Neural progenitor cell (in vitro differentiated cells): ENCODE data around the gene CES3. TPM values are rescaled to one million over a fixed set of nuclear protein-coding genes. Genes with fewer than 3 reads are reported as not detected.

ENCODE experiments used
- DNase-seq: peaks from one replicate; pipeline ENCODE4 v3.0.0-alpha.2; 2016; ENCODE audit warnings: low spot score
- H2AFZ ChIP-seq: fragments of 200-600 bp; sonication (generic); replicated peaks from 2 replicates; pipeline ENCODE4 v1.6.1; 2016; ENCODE audit warnings: antibody characterized with exemption
- H3F3A ChIP-seq: fragments of 200-600 bp; sonication (generic); 2 replicates; pipeline ENCODE4 v1.6.1; 2016; ENCODE audit warnings: antibody characterized with exemption, low read depth
- H3K27ac ChIP-seq: fragments of 200-600 bp; sonication (generic); 2 replicates; pipeline ENCODE4 v1.5.1; 2016; ENCODE audit warnings: mild to moderate bottlenecking
- H3K27me3 ChIP-seq: fragments of 200-600 bp; sonication (generic); 2 replicates; pipeline ENCODE4 v1.6.1; 2016; ENCODE audit warnings: mild to moderate bottlenecking, moderate library complexity
- H3K36me3 ChIP-seq: fragments of 200-600 bp; sonication (generic); 2 replicates; pipeline ENCODE4 v1.5.1; 2016
- H3K4me1 ChIP-seq: fragments of 200-600 bp; sonication (generic); 2 replicates; pipeline ENCODE4 v1.6.1; 2016; ENCODE audit warnings: mixed run types
- H3K4me2 ChIP-seq: fragments of 200-600 bp; sonication (generic); 2 replicates; pipeline ENCODE4 v1.6.1; 2016
- H3K4me3 ChIP-seq: fragments of 200-600 bp; sonication (generic); 2 replicates; pipeline ENCODE4 v1.5.1; 2016
- H3K79me2 ChIP-seq: fragments of 200-600 bp; sonication (generic); 2 replicates; pipeline ENCODE4 v1.6.1; 2016; ENCODE audit warnings: low read depth
- H3K9ac ChIP-seq: fragments of 200-600 bp; sonication (generic); 2 replicates; pipeline ENCODE4 v1.6.1; 2016
- H3K9me3 ChIP-seq: fragments of 200-600 bp; sonication (generic); 2 replicates; pipeline ENCODE4 v1.5.1; 2016; ENCODE audit warnings: low read depth
- H4K20me1 ChIP-seq: fragments of 200-600 bp; sonication (generic); 2 replicates; pipeline ENCODE4 v1.6.1; 2016; ENCODE audit warnings: low read depth
- H3K27ac Mint-ChIP-seq: 3 replicates; pipeline ENCODE4 v1.8.0; 2021; ENCODE audit warnings: mixed read lengths
- H3K27me3 Mint-ChIP-seq: 2 replicates; pipeline ENCODE4 v1.8.0; 2022; ENCODE audit warnings: low read depth, mild to moderate bottlenecking, inconsistent platforms, moderate library complexity, mixed read lengths; ENCODE audit not compliant: insufficient read depth
- H3K36me3 Mint-ChIP-seq: 3 replicates; pipeline ENCODE4 v1.8.0; 2021; ENCODE audit warnings: mixed read lengths
- H3K4me1 Mint-ChIP-seq: 3 replicates; pipeline ENCODE4 v1.8.0; 2021; ENCODE audit warnings: mixed read lengths
- H3K4me3 Mint-ChIP-seq: 3 replicates; pipeline ENCODE4 v1.8.0; 2021; ENCODE audit warnings: mild to moderate bottlenecking, moderate library complexity, mixed read lengths
- H3K9me3 Mint-ChIP-seq: 3 replicates; pipeline ENCODE4 v1.8.0; 2020; ENCODE audit warnings: mixed read lengths
- EZH2 ChIP-seq: fragments of 200-600 bp; sonication (generic); IDR thresholded peaks from 2 replicates; pipeline ENCODE4 v1.6.1; 2017; ENCODE audit warnings: antibody characterized with exemption, mild to moderate bottlenecking, moderate library complexity
- EZH2phosphoT487 ChIP-seq: fragments of 200-600 bp; sonication (generic); IDR thresholded peaks from 2 replicates; pipeline ENCODE4 v1.6.1; 2017; ENCODE audit warnings: antibody characterized with exemption
- total RNA-seq: library from RNA; depleted of rRNA; stranded (reverse); fragments of >200 nt; gene quantifications from 2 replicates; pipeline ENCODE4 v1.2.3, GENCODE V29; 2015; ENCODE audit warnings: low replicate concordance
- TF ChIP-seq, protein P1 (sequence below): fragments of 200-600 bp; sonication (generic); IDR thresholded peaks from 2 replicates; pipeline ENCODE4 v1.5.1; 2017; ENCODE audit warnings: antibody characterized with exemption, mild to moderate bottlenecking

CES3 gene
- total RNA-seq, 1 donor from 2014 or later, result 5.7 TPM

DNA sequence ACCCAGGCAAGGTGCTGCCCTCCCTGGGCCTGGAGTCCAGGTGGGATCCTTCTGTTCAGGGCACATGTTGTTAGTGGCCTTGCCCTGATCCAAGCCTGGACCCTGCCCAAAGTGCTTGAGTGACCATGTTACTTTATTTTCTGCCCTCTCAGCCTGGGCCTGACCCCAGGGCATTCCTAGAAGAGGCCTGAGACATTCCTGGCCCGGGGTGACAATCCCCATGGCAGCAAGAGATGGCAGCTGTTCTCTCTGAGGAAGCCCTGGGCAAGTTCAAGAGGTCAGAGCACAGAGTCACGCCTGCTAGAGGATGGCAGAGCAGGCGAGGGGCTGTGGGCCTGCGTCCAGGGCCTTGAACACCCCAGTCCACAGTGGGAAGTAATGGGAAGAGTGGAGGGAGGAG is 47.4 kb upstream of the CES3 start:
- no peak for DNase-seq
- peaks cover 3% of the 10 kb centered on the region for H3K27me3 ChIP-seq
- no peak overlapping the region for H3K4me2 ChIP-seq
- H3K27ac Mint-ChIP-seq, result peak overlapping the region; percentile 80
- no peak overlapping the region for H2AFZ ChIP-seq
- no peaks in the 10 kb centered on the region for H3K36me3 Mint-ChIP-seq
- H3F3A ChIP-seq, result no peaks in the 10 kb centered on the region
- no peaks in the 10 kb centered on the region for H4K20me1 ChIP-seq
- peaks cover 21% of the 10 kb centered on the region for H3K4me1 Mint-ChIP-seq
- H3K9me3 Mint-ChIP-seq, result no peaks in the 10 kb centered on the region
- no peak overlapping the region for H3K27ac ChIP-seq
- no peaks in the 10 kb centered on the region for H3K36me3 ChIP-seq
- H3K4me3 Mint-ChIP-seq, result peak overlapping the region; percentile 60
- no peaks in the 10 kb centered on the region for H3K9me3 ChIP-seq
- no peak overlapping the region for H3K9ac ChIP-seq
- H3K27me3 Mint-ChIP-seq, result peaks cover 14% of the 10 kb centered on the region
- TF ChIP-seq EZH2 (no peak), EZH2phosphoT487 (no peak)
- TF ChIP-seq, protein P1, sequence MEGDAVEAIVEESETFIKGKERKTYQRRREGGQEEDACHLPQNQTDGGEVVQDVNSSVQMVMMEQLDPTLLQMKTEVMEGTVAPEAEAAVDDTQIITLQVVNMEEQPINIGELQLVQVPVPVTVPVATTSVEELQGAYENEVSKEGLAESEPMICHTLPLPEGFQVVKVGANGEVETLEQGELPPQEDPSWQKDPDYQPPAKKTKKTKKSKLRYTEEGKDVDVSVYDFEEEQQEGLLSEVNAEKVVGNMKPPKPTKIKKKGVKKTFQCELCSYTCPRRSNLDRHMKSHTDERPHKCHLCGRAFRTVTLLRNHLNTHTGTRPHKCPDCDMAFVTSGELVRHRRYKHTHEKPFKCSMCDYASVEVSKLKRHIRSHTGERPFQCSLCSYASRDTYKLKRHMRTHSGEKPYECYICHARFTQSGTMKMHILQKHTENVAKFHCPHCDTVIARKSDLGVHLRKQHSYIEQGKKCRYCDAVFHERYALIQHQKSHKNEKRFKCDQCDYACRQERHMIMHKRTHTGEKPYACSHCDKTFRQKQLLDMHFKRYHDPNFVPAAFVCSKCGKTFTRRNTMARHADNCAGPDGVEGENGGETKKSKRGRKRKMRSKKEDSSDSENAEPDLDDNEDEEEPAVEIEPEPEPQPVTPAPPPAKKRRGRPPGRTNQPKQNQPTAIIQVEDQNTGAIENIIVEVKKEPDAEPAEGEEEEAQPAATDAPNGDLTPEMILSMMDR, result no peak
- no peaks in the 10 kb centered on the region for H3K79me2 ChIP-seq
- H3K4me1 ChIP-seq, result no peaks in the 10 kb centered on the region
- no peak overlapping the region for H3K4me3 ChIP-seq

DNA sequence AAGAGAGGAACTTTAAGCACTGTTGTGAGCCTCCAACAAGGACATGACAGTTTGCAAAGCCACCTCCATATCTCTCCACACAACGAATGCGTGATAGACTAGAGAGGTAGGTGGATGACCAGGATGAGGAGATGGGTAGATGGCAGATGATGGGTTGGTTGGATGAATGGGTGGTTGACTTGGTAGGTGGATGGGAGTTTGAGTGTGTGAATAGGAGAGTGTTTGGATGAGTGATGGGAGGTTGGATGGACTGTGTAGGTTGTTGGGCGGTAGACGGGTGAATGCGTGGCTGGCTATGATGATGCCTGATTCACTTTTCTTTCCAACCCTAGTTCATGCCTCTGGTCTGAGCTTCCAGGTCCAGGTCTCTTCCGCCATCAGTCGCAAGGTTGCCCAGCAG is 46.5 kb upstream of the CES3 start:
- no peak overlapping the region for H2AFZ ChIP-seq
- H3K27me3 Mint-ChIP-seq, result peaks cover 12% of the 10 kb centered on the region
- H3K27me3 ChIP-seq, result peaks cover 7% of the 10 kb centered on the region
- peaks cover 26% of the 10 kb centered on the region for H3K4me1 Mint-ChIP-seq
- peak overlapping the region; percentile 1 for H3K4me3 Mint-ChIP-seq
- H3F3A ChIP-seq, result no peaks in the 10 kb centered on the region
- no peak overlapping the region for H3K9ac ChIP-seq
- H3K27ac ChIP-seq, result no peak overlapping the region
- no peak overlapping the region for H3K4me2 ChIP-seq
- H3K36me3 ChIP-seq, result no peaks in the 10 kb centered on the region
- no peaks in the 10 kb centered on the region for H3K36me3 Mint-ChIP-seq
- no peaks in the 10 kb centered on the region for H3K4me1 ChIP-seq
- no peaks in the 10 kb centered on the region for H4K20me1 ChIP-seq
- H3K9me3 Mint-ChIP-seq, result no peaks in the 10 kb centered on the region
- no peak for DNase-seq
- TF ChIP-seq EZH2phosphoT487 (no peak), EZH2 (no peak)
- TF ChIP-seq, protein P1, result no peak
- peak overlapping the region; percentile 9 for H3K27ac Mint-ChIP-seq
- no peaks in the 10 kb centered on the region for H3K9me3 ChIP-seq
- no peak overlapping the region for H3K4me3 ChIP-seq
- no peaks in the 10 kb centered on the region for H3K79me2 ChIP-seq

DNA sequence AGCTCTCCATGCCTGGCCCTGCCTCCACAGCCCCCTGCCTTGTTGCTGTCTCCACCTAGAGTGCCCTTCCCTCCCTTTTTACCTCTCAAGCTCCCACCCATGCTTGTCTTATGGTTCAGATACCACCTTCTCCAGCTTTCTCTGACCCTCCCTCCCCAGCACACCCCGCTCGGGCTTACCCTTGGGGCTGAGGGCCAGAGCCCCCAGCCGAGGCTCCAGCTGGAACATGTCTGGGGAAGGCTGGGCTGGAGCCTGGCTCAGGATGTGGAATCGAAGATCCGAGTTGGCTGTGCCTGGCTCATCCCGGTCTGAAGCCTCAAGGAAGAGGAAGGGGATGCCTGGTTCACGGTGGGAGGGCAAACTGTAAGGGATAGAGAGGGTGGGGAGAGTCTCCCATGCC is 46.0 kb upstream of the CES3 start:
- no peak for DNase-seq
- no peaks in the 10 kb centered on the region for H3K9me3 ChIP-seq
- Mint-ChIP-seq H3K9me3 (no peaks in the 10 kb centered on the region), H3K27ac (peak overlapping the region; percentile 9), H3K36me3 (no peaks in the 10 kb centered on the region), H3K4me3 (peak overlapping the region; percentile 1), H3K4me1 (peaks cover 29% of the 10 kb centered on the region), H3K27me3 (peaks cover 9% of the 10 kb centered on the region)
- H3F3A ChIP-seq, result no peaks in the 10 kb centered on the region
- no peaks in the 10 kb centered on the region for H3K36me3 ChIP-seq
- H3K27ac ChIP-seq, result no peak overlapping the region
- H3K4me3 ChIP-seq, result no peak overlapping the region
- H4K20me1 ChIP-seq, result no peaks in the 10 kb centered on the region
- H3K9ac ChIP-seq, result no peak overlapping the region
- H3K4me2 ChIP-seq, result no peak overlapping the region
- H3K79me2 ChIP-seq, result no peaks in the 10 kb centered on the region
- H2AFZ ChIP-seq, result no peak overlapping the region
- TF ChIP-seq, protein P1, result no peak
- TF ChIP-seq EZH2phosphoT487, result no peak
- TF ChIP-seq EZH2, result no peak
- peaks cover 12% of the 10 kb centered on the region for H3K27me3 ChIP-seq
- H3K4me1 ChIP-seq, result no peaks in the 10 kb centered on the region
